H1 (cell line): Measurements from ENCODE around the gene LMAN1. TPM values are rescaled to one million over a fixed set of nuclear protein-coding genes. Genes with fewer than 3 reads are reported as not detected.

Source experiments
- EP300 ChIP-seq, 2 experiments: IDR thresholded peaks; 1 replicate in 1 of 2; 2 replicates in 1 of 2; pipeline ENCODE4 v1.6.1; 2011 to 2012; ENCODE audit warnings: low read depth in 2 of 2, low read length in 2 of 2, mild to moderate bottlenecking in 2 of 2, borderline replicate concordance in 1 of 2, inconsistent platforms in 1 of 2, moderate library complexity in 1 of 2
- HDAC2 ChIP-seq, 2 experiments: fragments of 300-600 bp in 1 of 2; sonication (generic) in 1 of 2; IDR thresholded peaks; 2 replicates each; pipeline ENCODE4 v1.6.1; 2011 to 2012; ENCODE audit warnings: low read depth in 2 of 2, low read length in 2 of 2, mild to moderate bottlenecking in 2 of 2, moderate library complexity in 2 of 2, borderline replicate concordance in 1 of 2, inconsistent platforms in 1 of 2
- MAX ChIP-seq: IDR thresholded peaks from 2 replicates; pipeline ENCODE4 v1.6.1; 2012; ENCODE audit warnings: inconsistent platforms
- NANOG ChIP-seq: IDR thresholded peaks from 2 replicates; pipeline ENCODE4 v1.6.1; 2011; ENCODE audit warnings: low read length, low read depth, mild to moderate bottlenecking, inconsistent platforms; ENCODE audit not compliant: insufficient read depth, poor library complexity, severe bottlenecking
- POLR2AphosphoS5 ChIP-seq: IDR thresholded peaks from 2 replicates; pipeline ENCODE4 v1.6.1; 2011; ENCODE audit warnings: low read depth, low read length
- POU5F1 ChIP-seq: IDR thresholded peaks from 2 replicates; pipeline ENCODE4 v1.6.1; 2011; ENCODE audit warnings: low read depth, mild to moderate bottlenecking, low read length, moderate library complexity
- RXRA ChIP-seq: IDR thresholded peaks from 2 replicates; pipeline ENCODE4 v1.6.1; 2011; ENCODE audit warnings: low read depth, mild to moderate bottlenecking, low read length, moderate library complexity; ENCODE audit not compliant: insufficient read depth
- SIRT6 ChIP-seq: IDR thresholded peaks from one replicate; pipeline ENCODE4 v1.7.1; 2012; ENCODE audit warnings: low read length, inconsistent platforms
- USF2 ChIP-seq: IDR thresholded peaks from 2 replicates; pipeline ENCODE4 v1.6.1; 2011; ENCODE audit warnings: low read length, improper control_type of control experiment
- polyA plus RNA-seq, 7 experiments: library from polyadenylated mRNA; depleted of rRNA in 3 of 7; stranded (reverse) in 5 of 7; unstranded in 2 of 7; fragments of >200 nt in 5 of 7; fragments of 200-250 nt in 2 of 7; gene quantifications; 1 replicate in 5 of 7; 2 replicates in 1 of 7; 4 replicates in 1 of 7; pipeline versions ENCODE4 v1.2.1 to v1.2.3, GENCODE V29; 2011 to 2013; ENCODE audit warnings: missing spikeins in 2 of 7, mixed read lengths in 2 of 7
- total RNA-seq: library from RNA; stranded (reverse); fragmentation: NEBNext Ultra II Directional; extraction: Animal tissue kit (Norgen Biotek cat#: 25700); gene quantifications from 2 replicates; pipeline ENCODE4 v1.2.1, GENCODE V29; 2021

Gene LMAN1
- total and polyA plus RNA-seq, 2 of the 8 experiments (the other 6 are each of a cell fraction or from before 2014, with no cell fraction given): 20.3 to 73.6 TPM

GRCh38 chr18:59308938-59309260 lies 50.2 kb downstream of the LMAN1 start (continued):
- TF ChIP-seq POLR2AphosphoS5 (no peak), EP300 (IDR thresholded peaks at IDR 0.05; ENCODE audit: borderline replicate concordance in 1 of 2, low read depth in 2 of 2, low read length in 2 of 2) (no peak), RXRA (no peak), SIRT6 (no peak), NANOG (no peak), MAX (no peak), USF2 (no peak), HDAC2 (IDR thresholded peaks at IDR 0.05; ENCODE audit: borderline replicate concordance in 1 of 2, low read depth in 2 of 2, low read length in 2 of 2) (no peak), POU5F1 (no peak)
